ENCODE data around the gene GAS2L3. TPM values are rescaled to one million over a fixed set of nuclear protein-coding genes. Genes with fewer than 3 reads are reported as not detected.
A peak's percentile ranks its signal among the peaks of the same experiment; 100 is the strongest.

Gene GAS2L3
- total and polyA plus RNA-seq, 2 experiments from 2014 or later = 6.1 to 9.8 TPM

- H3K9me3 ChIP-seq (ENCODE audit: low read depth) = no peaks in the 10 kb centered on the region
- TF ChIP-seq EZH2 (IDR thresholded peaks at IDR 0.05; ENCODE audit: insufficient read depth, poor library complexity, severe bottlenecking) (no peak), EZH2phosphoT487 (IDR thresholded peaks at IDR 0.05; ENCODE audit: insufficient read depth, low read depth) (no peak)
- no peaks in the 10 kb centered on the region for H3K27me3 ChIP-seq (replicated peaks; ENCODE audit: insufficient read depth)
- H2AFZ ChIP-seq = no peak overlapping the region
- no peak overlapping the region for H3K4me2 ChIP-seq (ENCODE audit: unreplicated experiment)
- no peak overlapping the region for H3K27ac ChIP-seq
- 49 to 62% methylated on average over 6 of the region's 6 CpGs for WGBS, 2 experiments (ENCODE audit: low coverage in 1 of 2, low lambda C conversion rate in 2 of 2, missing lambda C conversion rate in 2 of 2)
- H3K9me2 ChIP-seq (ENCODE audit: insufficient read depth) = no peaks in the 10 kb centered on the region
- H3K36me3 ChIP-seq (ENCODE audit: low read depth) = no peaks in the 10 kb centered on the region
- H3K79me2 ChIP-seq (ENCODE audit: insufficient read depth) = no peaks in the 10 kb centered on the region
- H3K4me3 ChIP-seq = no peak overlapping the region
- H3K4me1 ChIP-seq (ENCODE audit: insufficient read depth) = peaks cover 7% of the 10 kb centered on the region
- peaks cover 7% of the 10 kb centered on the region; the same call in 1 of the 2 replicates for H3F3A ChIP-seq (ENCODE audit: insufficient read depth)
- H4K20me1 ChIP-seq (ENCODE audit: insufficient read depth) = no peaks in the 10 kb centered on the region
- no peak overlapping the region for H3K9ac ChIP-seq
- peak; percentile 39 for DNase-seq
- in situ Hi-C loops (cut with MboI) = no loop called here
Observed at GRCh38 chr12:100661300-100661951, 87.9 kb downstream of the GAS2L3 start.

- WGBS, 2 experiments (ENCODE audit: low coverage in 1 of 2, low lambda C conversion rate in 2 of 2, missing lambda C conversion rate in 2 of 2) = 76 to 79% methylated on average over 2 of the region's 2 CpGs
- no peak overlapping the region for H3K9ac ChIP-seq
- TF ChIP-seq EZH2phosphoT487 (IDR thresholded peaks at IDR 0.05; ENCODE audit: insufficient read depth, low read depth) (no peak), EZH2 (IDR thresholded peaks at IDR 0.05; ENCODE audit: insufficient read depth, poor library complexity, severe bottlenecking) (no peak)
- no peaks in the 10 kb centered on the region; the same call in 1 of the 2 replicates for H3K27me3 ChIP-seq (replicated peaks; ENCODE audit: insufficient read depth)
- H3K9me3 ChIP-seq (ENCODE audit: low read depth) = no peaks in the 10 kb centered on the region
- in situ Hi-C loops (cut with MboI) = no loop called here
- no peaks in the 10 kb centered on the region for H4K20me1 ChIP-seq (ENCODE audit: insufficient read depth)
- H3K4me3 ChIP-seq = no peak overlapping the region
- no peaks in the 10 kb centered on the region for H3K9me2 ChIP-seq (ENCODE audit: insufficient read depth)
- no peaks in the 10 kb centered on the region for H3K36me3 ChIP-seq (ENCODE audit: low read depth)
- no peak overlapping the region for H3K4me2 ChIP-seq (ENCODE audit: unreplicated experiment)
- H3K79me2 ChIP-seq (ENCODE audit: insufficient read depth) = no peaks in the 10 kb centered on the region
- DNase-seq = no peak
- H3K4me1 ChIP-seq (ENCODE audit: insufficient read depth) = peaks cover 3% of the 10 kb centered on the region
- H3K27ac ChIP-seq = no peak overlapping the region
- H2AFZ ChIP-seq = no peak overlapping the region
- peaks cover 4% of the 10 kb centered on the region; the same call in 1 of the 2 replicates for H3F3A ChIP-seq (ENCODE audit: insufficient read depth)
Observed at GRCh38 chr12:100666588-100666987, 93.1 kb downstream of the GAS2L3 start.

- TF ChIP-seq EZH2phosphoT487 (IDR thresholded peaks at IDR 0.05; ENCODE audit: insufficient read depth, low read depth) (no peak), EZH2 (IDR thresholded peaks at IDR 0.05; ENCODE audit: insufficient read depth, poor library complexity, severe bottlenecking) (no peak)
Observed at GRCh38 chr12:100668945-100669536, 95.6 kb downstream of the GAS2L3 start.

GRCh38 chr12:100669922-100670321 lies 96.4 kb downstream of the GAS2L3 start:
- Histone ChIP-seq H3K9me3 (ENCODE audit: low read depth) (no peaks in the 10 kb centered on the region), H3K27me3 (replicated peaks; ENCODE audit: insufficient read depth) (no peaks in the 10 kb centered on the region; the same call in none of the 2 replicates), H3K36me3 (ENCODE audit: low read depth) (no peaks in the 10 kb centered on the region), H3K27ac (no peak overlapping the region), H3K9me2 (ENCODE audit: insufficient read depth) (no peaks in the 10 kb centered on the region), H3K79me2 (ENCODE audit: insufficient read depth) (no peaks in the 10 kb centered on the region), H3F3A (ENCODE audit: insufficient read depth) (no peaks in the 10 kb centered on the region), H4K20me1 (ENCODE audit: insufficient read depth) (no peaks in the 10 kb centered on the region), H3K4me3 (no peak overlapping the region), H2AFZ (no peak overlapping the region), H3K9ac (no peak overlapping the region), H3K4me1 (ENCODE audit: insufficient read depth) (no peaks in the 10 kb centered on the region), H3K4me2 (ENCODE audit: unreplicated experiment) (no peak overlapping the region)
- no peak for TF ChIP-seq EZH2phosphoT487 (IDR thresholded peaks at IDR 0.05; ENCODE audit: insufficient read depth, low read depth)
- no peak for TF ChIP-seq EZH2 (IDR thresholded peaks at IDR 0.05; ENCODE audit: insufficient read depth, poor library complexity, severe bottlenecking)
- in situ Hi-C loops (cut with MboI) = loop anchor here (10.0 kb wide), 1 partner anchor 65 kb away; no protein-coding TSS in a partner anchor
- 65 to 73% methylated on average over 4 of the region's 4 CpGs for WGBS, 2 experiments (ENCODE audit: low coverage in 1 of 2, low lambda C conversion rate in 2 of 2, missing lambda C conversion rate in 2 of 2)
- DNase-seq = no peak

More at GRCh38 chr12:100668945-100669536, 95.6 kb downstream of the GAS2L3 start:
- Histone ChIP-seq H3K36me3 (ENCODE audit: low read depth) (no peaks in the 10 kb centered on the region), H3K9me2 (ENCODE audit: insufficient read depth) (no peaks in the 10 kb centered on the region), H3K9ac (no peak overlapping the region), H3K4me3 (no peak overlapping the region), H4K20me1 (ENCODE audit: insufficient read depth) (no peaks in the 10 kb centered on the region), H3K9me3 (ENCODE audit: low read depth) (no peaks in the 10 kb centered on the region), H3K27ac (no peak overlapping the region), H3K79me2 (ENCODE audit: insufficient read depth) (no peaks in the 10 kb centered on the region), H3K4me2 (ENCODE audit: unreplicated experiment) (no peak overlapping the region), H3F3A (ENCODE audit: insufficient read depth) (no peaks in the 10 kb centered on the region), H3K27me3 (replicated peaks; ENCODE audit: insufficient read depth) (no peaks in the 10 kb centered on the region; the same call in none of the 2 replicates), H3K4me1 (ENCODE audit: insufficient read depth) (no peaks in the 10 kb centered on the region), H2AFZ (no peak overlapping the region)
- DNase-seq = peak; percentile 82
- in situ Hi-C loops (cut with MboI) = no loop called here
- 27 to 30% methylated on average over 9 of the region's 9 CpGs for WGBS, 2 experiments (ENCODE audit: low coverage in 1 of 2, low lambda C conversion rate in 2 of 2, missing lambda C conversion rate in 2 of 2)
